Panc1 (cell line): Measurements from ENCODE around the gene CREBZF.

Experiments used
- CTCF ChIP-seq: fragments of 450-650 bp; IDR thresholded peaks from 2 replicates; pipeline ENCODE4 v1.5.1; 2017; ENCODE audit warnings: mild to moderate bottlenecking
- POLR2AphosphoS5 ChIP-seq: IDR thresholded peaks from 2 replicates; pipeline ENCODE4 v1.6.1; 2012; ENCODE audit warnings: mild to moderate bottlenecking, low read depth, low read length, moderate library complexity

- TF ChIP-seq CTCF, result no peak
- no peak for TF ChIP-seq POLR2AphosphoS5
These were observed 1.7 kb downstream of the CREBZF start for GRCh38 chr11:85663080-85663752.
